Astrocyte (in vitro differentiated cells and primary cell): ENCODE results near the gene FAM131C.

Experiments used
- EZH2 ChIP-seq: IDR thresholded peaks from 2 replicates; pipeline ENCODE4 v1.6.1; 2012; ENCODE audit warnings: mild to moderate bottlenecking, low read length, inconsistent platforms; ENCODE audit not compliant: insufficient read depth
- TF ChIP-seq, protein P1 (sequence below): IDR thresholded peaks from 2 replicates; pipeline ENCODE4 v1.5.1; 2011; ENCODE audit warnings: low read depth, mild to moderate bottlenecking, inconsistent platforms, low read length, moderate library complexity; ENCODE audit not compliant: insufficient read depth

DNA sequence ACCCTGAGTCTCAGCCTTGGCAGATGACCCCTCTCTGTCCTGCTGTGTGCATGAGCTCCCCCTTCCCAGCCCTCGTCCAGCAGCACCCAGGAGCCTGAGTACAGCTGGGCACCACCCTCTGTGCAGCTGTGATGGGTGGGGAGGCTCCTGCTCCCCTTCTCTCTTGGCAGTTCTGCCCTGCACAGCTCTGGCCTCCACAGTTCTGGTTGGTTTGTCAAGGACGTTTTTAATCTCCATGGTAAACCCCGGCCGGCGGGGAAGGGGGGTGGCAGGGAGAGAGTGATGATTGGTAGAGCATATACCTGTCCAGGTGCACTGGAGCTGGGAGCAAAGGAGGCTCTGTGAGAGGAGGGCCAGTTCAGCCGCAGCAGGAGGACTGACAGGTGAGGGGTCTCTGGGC, 51.8 kb downstream of the FAM131C start, which contains the start of gene CLCNKA:
- TF ChIP-seq, protein P1, sequence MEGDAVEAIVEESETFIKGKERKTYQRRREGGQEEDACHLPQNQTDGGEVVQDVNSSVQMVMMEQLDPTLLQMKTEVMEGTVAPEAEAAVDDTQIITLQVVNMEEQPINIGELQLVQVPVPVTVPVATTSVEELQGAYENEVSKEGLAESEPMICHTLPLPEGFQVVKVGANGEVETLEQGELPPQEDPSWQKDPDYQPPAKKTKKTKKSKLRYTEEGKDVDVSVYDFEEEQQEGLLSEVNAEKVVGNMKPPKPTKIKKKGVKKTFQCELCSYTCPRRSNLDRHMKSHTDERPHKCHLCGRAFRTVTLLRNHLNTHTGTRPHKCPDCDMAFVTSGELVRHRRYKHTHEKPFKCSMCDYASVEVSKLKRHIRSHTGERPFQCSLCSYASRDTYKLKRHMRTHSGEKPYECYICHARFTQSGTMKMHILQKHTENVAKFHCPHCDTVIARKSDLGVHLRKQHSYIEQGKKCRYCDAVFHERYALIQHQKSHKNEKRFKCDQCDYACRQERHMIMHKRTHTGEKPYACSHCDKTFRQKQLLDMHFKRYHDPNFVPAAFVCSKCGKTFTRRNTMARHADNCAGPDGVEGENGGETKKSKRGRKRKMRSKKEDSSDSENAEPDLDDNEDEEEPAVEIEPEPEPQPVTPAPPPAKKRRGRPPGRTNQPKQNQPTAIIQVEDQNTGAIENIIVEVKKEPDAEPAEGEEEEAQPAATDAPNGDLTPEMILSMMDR = no peak
- no peak for TF ChIP-seq EZH2
